ENCODE measurements around the gene BRD9.
"Not testable (repeated sequence)": the region's sequence is repeated elsewhere in the genome, so short reads cannot be mapped to it uniquely, and the experiment has no call there.

Gene BRD9

GRCh38 chr5:934381-934967, 41.9 kb upstream of the BRD9 start:
- TF ChIP-seq CTCF (IDR thresholded peaks at IDR 0.05; ENCODE audit: low read depth, low read length): peak; percentile 50
- DNase-seq (ENCODE audit: extremely low read depth, low read depth): not testable (repeated sequence)

- DNase-seq (ENCODE audit: extremely low read depth, low read depth): not testable (repeated sequence)
These were observed 41.4 kb upstream of the BRD9 start for GRCh38 chr5:933951-934350.

- DNase-seq (ENCODE audit: extremely low read depth, low read depth): no peak
- no peak for TF ChIP-seq CTCF (IDR thresholded peaks at IDR 0.05; ENCODE audit: low read depth, low read length)
These were observed 40.8 kb upstream of the BRD9 start for GRCh38 chr5:933251-933861.

GRCh38 chr5:932628-933250, 40.1 kb upstream of the BRD9 start:
- DNase-seq (ENCODE audit: extremely low read depth, low read depth): no peak
- no peak for TF ChIP-seq CTCF (IDR thresholded peaks at IDR 0.05; ENCODE audit: low read depth, low read length)

- DNase-seq (ENCODE audit: extremely low read depth, low read depth): no peak
- TF ChIP-seq CTCF (IDR thresholded peaks at IDR 0.05; ENCODE audit: low read depth, low read length): no peak
These were observed 39.6 kb upstream of the BRD9 start for GRCh38 chr5:932151-932627.

- TF ChIP-seq CTCF (IDR thresholded peaks at IDR 0.05; ENCODE audit: low read depth, low read length): no peak
- DNase-seq (ENCODE audit: extremely low read depth, low read depth): no peak
These were observed 39.1 kb upstream of the BRD9 start for GRCh38 chr5:931570-932145.

GRCh38 chr5:930866-931265, 38.3 kb upstream of the BRD9 start:
- TF ChIP-seq CTCF (IDR thresholded peaks at IDR 0.05; ENCODE audit: low read depth, low read length): no peak
- no peak for DNase-seq (ENCODE audit: extremely low read depth, low read depth)
